CD4-positive, alpha-beta memory T cell (primary cell): ENCODE data around the gene ERC2. TPM values are rescaled to one million over a fixed set of nuclear protein-coding genes. Genes with fewer than 3 reads are reported as not detected.

Source experiments
- CTCF ChIA-PET: fragments of 350-600 bp; sonication (Branson Sonifier 250); formaldehyde crosslinking; loops from one replicate; lab custom pipeline; 2021; ENCODE audit warnings: inconsistent platforms; ENCODE audit not compliant: partially characterized antibody; lab: Charles Lee
- POLR2A ChIA-PET: fragments of 350-600 bp; sonication (Branson Sonifier 250); formaldehyde crosslinking; loops from one replicate; lab custom pipeline; 2021; ENCODE audit not compliant: partially characterized antibody; lab: Charles Lee
- DNase-seq, 5 donors: peaks; one replicate each; pipeline versions ENCODE4 v3.0.0 to v3.0.0-alpha.2; 2020 to 2022; ENCODE audit warnings: mixed read lengths in 1 of 5
- H3K27ac ChIP-seq: one replicate; pipeline ENCODE4 v1.7.0; 2013; ENCODE audit warnings: low read depth, low read length
- H3K27me3 ChIP-seq: 2 replicates; pipeline ENCODE4 v1.7.0; 2013; ENCODE audit warnings: mild to moderate bottlenecking, low read length, moderate library complexity; ENCODE audit not compliant: insufficient read depth
- H3K36me3 ChIP-seq: 2 replicates; pipeline ENCODE4 v1.7.0; 2013; ENCODE audit warnings: mild to moderate bottlenecking, low read length, moderate library complexity; ENCODE audit not compliant: insufficient read depth
- H3K4me1 ChIP-seq: 2 replicates; pipeline ENCODE4 v1.7.0; 2013; ENCODE audit warnings: mild to moderate bottlenecking, low read length, moderate library complexity; ENCODE audit not compliant: insufficient read depth
- H3K4me3 ChIP-seq, 2 donors: one replicate each; pipeline ENCODE4 v1.7.0; 2013; ENCODE audit warnings: low read length in 2 of 2, mild to moderate bottlenecking in 1 of 2
- H3K9me3 ChIP-seq, 2 donors: one replicate each; pipeline ENCODE4 v1.7.0; 2013; ENCODE audit warnings: low read length in 2 of 2, control low read depth in 1 of 2; ENCODE audit not compliant: control insufficient read depth in 1 of 2
- H3K27ac Mint-ChIP-seq, 7 donors: one replicate each; pipeline ENCODE4 v1.8.0; 2020 to 2021; ENCODE audit warnings: mixed read lengths in 7 of 7, mild to moderate bottlenecking in 6 of 7, inconsistent platforms in 3 of 7, moderate library complexity in 3 of 7
- H3K27me3 Mint-ChIP-seq, 2 donors: one replicate each; pipeline ENCODE4 v1.8.0; 2020 to 2021; ENCODE audit warnings: mixed read lengths in 2 of 2
- H3K36me3 Mint-ChIP-seq, 2 donors: one replicate each; pipeline ENCODE4 v1.8.0; 2020 to 2021; ENCODE audit warnings: mixed read lengths in 2 of 2, inconsistent platforms in 1 of 2, mild to moderate bottlenecking in 1 of 2
- H3K4me1 Mint-ChIP-seq, 4 donors: one replicate each; pipeline ENCODE4 v1.8.0; 2020 to 2021; ENCODE audit warnings: mixed read lengths in 4 of 4, mild to moderate bottlenecking in 1 of 4
- H3K4me3 Mint-ChIP-seq, 8 donors: one replicate each; pipeline ENCODE4 v1.8.0; 2020 to 2021; ENCODE audit warnings: mixed read lengths in 8 of 8, mild to moderate bottlenecking in 7 of 8, moderate library complexity in 6 of 8, inconsistent platforms in 3 of 8
- H3K9me3 Mint-ChIP-seq, 8 donors: one replicate each; pipeline ENCODE4 v1.8.0; 2020 to 2021; ENCODE audit warnings: mixed read lengths in 8 of 8, mild to moderate bottlenecking in 5 of 8, inconsistent platforms in 3 of 8, moderate library complexity in 1 of 8
- intact Hi-C: fragments of 100-400 bp; cut with micrococcal nuclease; formaldehyde crosslinking; loops from one replicate; pipeline ENCODE4 v1.15.1; 2023
- polyA plus RNA-seq, 2 donors: library from polyadenylated mRNA; unstranded; fragments of 300-500 nt; fragmentation: Illumina TruSeq; gene quantifications; one replicate each; pipeline ENCODE4 v1.2.3, GENCODE V29; 2021
- total RNA-seq, 2 experiments: library from RNA; stranded (reverse); gene quantifications; one replicate each; pipeline ENCODE4 v1.2.3, GENCODE V29; 2021

The ERC2 gene
- total and polyA plus RNA-seq, 4 experiments from 2014 or later, result not detected

DNA sequence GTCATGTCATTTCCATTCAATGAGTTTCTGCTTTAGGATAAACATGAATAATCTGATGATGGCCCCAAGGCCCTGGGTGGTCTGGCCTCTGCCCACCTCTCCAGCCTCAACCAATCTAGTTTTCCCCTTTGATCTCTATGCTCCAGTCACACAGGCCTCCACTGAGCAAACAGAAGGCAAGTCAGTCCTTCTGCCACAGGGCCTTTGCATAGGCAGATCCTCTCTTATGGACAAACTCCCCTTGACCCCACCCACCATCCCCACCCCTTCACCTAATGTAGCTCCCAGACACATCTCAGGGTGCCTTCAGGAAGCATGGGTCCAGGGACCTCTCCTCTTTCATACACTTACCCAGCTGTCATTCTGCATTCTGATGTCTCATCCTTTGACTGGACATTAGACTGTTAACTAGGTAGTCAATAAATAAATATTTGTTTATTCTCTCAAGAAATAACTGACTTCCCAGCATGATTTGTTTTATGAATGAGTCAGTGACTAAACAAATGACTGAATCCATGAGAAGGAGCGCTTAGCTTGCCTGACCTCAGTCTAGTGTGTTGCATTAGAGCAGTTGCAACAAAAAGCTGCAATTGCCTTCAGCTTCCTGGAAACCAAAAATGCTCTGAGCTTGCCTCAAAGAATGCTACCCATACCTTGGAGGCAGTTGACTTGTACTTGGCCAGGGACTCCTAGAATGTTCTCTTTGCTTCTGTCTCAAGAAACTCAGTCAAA is 594.6 kb downstream of the ERC2 start:
- ChIA-PET POLR2A (no interaction called here), CTCF (no interaction called here)
- Histone ChIP-seq H3K36me3 (no peaks in the 10 kb centered on the region), H3K9me3 (no peaks in the 10 kb centered on the region), H3K27ac (no peak overlapping the region), H3K27me3 (no peaks in the 10 kb centered on the region), H3K4me3 (no peak overlapping the region), H3K4me1 (no peaks in the 10 kb centered on the region)
- Mint-ChIP-seq H3K4me3 (no peak overlapping the region), H3K36me3 (no peaks in the 10 kb centered on the region), H3K4me1 (no peaks in the 10 kb centered on the region), H3K27me3 (no peaks in the 10 kb centered on the region), H3K9me3 (peaks cover 0 to 8% (median 1%) of the 10 kb centered on the region in 8 donors), H3K27ac (no peak overlapping the region)
- intact Hi-C loops, result no loop called here
- DNase-seq, result no peak

DNA sequence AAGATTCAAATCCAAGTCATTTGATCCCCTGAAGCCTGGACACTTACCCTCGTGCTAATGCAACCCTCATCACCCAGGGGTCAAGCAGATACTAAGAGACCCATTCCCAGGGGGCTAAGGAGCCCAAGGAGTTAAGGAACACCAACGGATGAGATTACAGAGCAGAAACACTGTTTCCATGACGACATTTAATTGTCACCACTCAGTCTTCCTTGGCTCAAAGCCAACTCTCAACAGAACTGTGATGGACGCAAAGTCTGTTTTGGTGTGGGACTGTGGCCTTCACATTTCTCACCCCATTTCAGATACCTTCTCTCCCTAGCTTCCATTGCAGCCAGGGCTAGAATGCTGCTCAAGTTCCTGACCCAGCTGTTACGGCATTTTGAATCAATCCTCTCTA is 597.7 kb downstream of the ERC2 start:
- Histone ChIP-seq H3K4me3 (no peak overlapping the region), H3K27ac (no peak overlapping the region), H3K9me3 (no peaks in the 10 kb centered on the region), H3K27me3 (no peaks in the 10 kb centered on the region), H3K36me3 (no peaks in the 10 kb centered on the region), H3K4me1 (no peaks in the 10 kb centered on the region)
- Mint-ChIP-seq H3K27me3 (no peaks in the 10 kb centered on the region), H3K4me1 (no peaks in the 10 kb centered on the region), H3K27ac (no peak overlapping the region), H3K4me3 (no peak overlapping the region), H3K9me3 (peaks cover 0 to 5% (median 0%) of the 10 kb centered on the region in 8 donors), H3K36me3 (no peaks in the 10 kb centered on the region)
- intact Hi-C loops, result no loop called here
- DNase-seq, result no peak
- ChIA-PET POLR2A (no interaction called here), CTCF (no interaction called here)

DNA sequence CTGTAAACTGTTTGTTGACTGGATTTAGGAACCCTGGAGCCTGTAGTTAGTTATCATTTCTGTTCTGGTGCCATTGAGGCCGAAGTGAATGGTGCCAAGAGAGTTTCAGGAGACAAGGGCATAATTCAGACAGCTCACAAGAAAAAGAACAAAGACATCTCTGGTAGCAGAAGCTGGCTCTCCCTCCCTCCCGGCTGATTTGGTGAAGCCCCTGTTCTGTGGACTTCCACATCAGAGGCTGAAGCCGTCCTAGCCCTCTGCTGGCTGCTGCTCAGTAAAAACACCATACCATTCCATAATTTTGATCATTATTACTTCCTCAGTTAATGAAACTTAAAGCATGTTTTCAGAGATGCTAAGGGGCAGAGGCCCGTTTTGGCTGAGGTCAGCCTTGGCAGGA is 599.9 kb downstream of the ERC2 start:
- CTCF ChIA-PET, result no interaction called here
- Mint-ChIP-seq H3K4me3 (no peak overlapping the region), H3K27me3 (no peaks in the 10 kb centered on the region), H3K4me1 (no peaks in the 10 kb centered on the region), H3K27ac (no peak overlapping the region), H3K36me3 (no peaks in the 10 kb centered on the region), H3K9me3 (peaks cover 0 to 6% (median 0%) of the 10 kb centered on the region in 8 donors)
- no peak overlapping the region for H3K27ac ChIP-seq
- no peaks in the 10 kb centered on the region for H3K9me3 ChIP-seq
- H3K4me1 ChIP-seq, result no peaks in the 10 kb centered on the region
- no peaks in the 10 kb centered on the region for H3K27me3 ChIP-seq
- H3K4me3 ChIP-seq, result no peak overlapping the region
- POLR2A ChIA-PET, result no interaction called here
- no peaks in the 10 kb centered on the region for H3K36me3 ChIP-seq
- intact Hi-C loops, result no loop called here
- DNase-seq, result no peak

DNA sequence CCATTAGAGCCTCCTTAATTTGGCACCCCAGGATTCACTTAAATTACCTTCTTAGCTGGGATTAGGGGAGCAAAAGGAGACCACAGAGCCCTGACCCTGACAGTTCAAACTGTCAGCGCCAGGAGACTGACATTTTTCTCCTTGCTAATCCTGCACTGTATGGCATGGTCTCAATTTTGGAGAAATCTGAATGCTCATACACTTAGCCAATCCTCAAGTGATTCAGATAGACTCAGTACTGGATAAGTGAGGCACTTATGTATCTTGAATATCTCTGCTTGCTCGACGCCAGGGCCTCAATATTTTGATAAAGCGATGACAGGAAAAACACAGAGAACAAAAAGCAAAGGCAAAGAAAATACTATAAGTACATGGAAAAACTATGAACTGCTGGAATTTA is 605.2 kb downstream of the ERC2 start:
- Histone ChIP-seq H3K36me3 (no peaks in the 10 kb centered on the region), H3K27me3 (no peaks in the 10 kb centered on the region), H3K4me3 (no peak overlapping the region), H3K4me1 (no peaks in the 10 kb centered on the region), H3K9me3 (no peaks in the 10 kb centered on the region), H3K27ac (no peak overlapping the region)
- POLR2A ChIA-PET, result no interaction called here
- H3K4me1 Mint-ChIP-seq, result no peaks in the 10 kb centered on the region
- DNase-seq, result no peak
- H3K4me3 Mint-ChIP-seq, result no peak overlapping the region
- H3K27ac Mint-ChIP-seq, result no peak overlapping the region
- H3K9me3 Mint-ChIP-seq, result peaks cover 0 to 3% (median 0%) of the 10 kb centered on the region in 8 donors
- H3K27me3 Mint-ChIP-seq, result no peaks in the 10 kb centered on the region
- CTCF ChIA-PET, result no interaction called here
- intact Hi-C loops, result no loop called here
- no peaks in the 10 kb centered on the region for H3K36me3 Mint-ChIP-seq

DNA sequence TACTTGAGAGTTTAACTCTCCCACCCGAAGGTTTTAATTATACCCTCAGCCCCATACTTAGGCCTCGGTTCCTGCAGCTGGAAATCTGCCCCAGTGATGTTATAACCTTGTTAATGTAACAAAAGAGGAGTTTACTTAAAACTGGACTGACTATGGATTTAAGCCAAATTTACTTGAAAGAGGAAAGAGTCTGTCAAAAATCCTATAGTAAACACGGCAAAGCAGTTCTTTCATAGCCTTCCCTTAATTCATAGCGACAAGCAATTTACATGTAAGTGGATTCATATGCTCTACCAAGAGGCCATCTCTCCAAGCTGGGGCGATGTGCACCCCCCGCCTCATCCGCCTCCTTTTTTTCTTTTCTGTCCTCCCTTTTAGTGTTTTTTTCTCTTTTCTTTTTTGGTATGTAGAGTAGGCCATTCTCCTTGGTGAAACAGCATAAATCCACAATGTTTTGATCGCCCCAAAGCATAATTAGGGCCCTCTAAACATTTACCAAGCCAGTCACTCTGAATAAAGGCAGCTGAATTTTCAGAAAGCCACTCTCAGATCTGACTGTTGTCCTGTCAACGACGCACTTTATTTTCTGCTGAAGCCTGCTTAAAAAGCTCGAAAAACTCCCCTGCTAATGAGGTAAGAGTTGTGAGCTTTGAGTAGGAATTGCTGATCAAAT is 608.1 kb downstream of the ERC2 start:
- no peak overlapping the region for H3K4me3 ChIP-seq
- H3K4me1 ChIP-seq, result no peaks in the 10 kb centered on the region
- H3K9me3 ChIP-seq, result no peaks in the 10 kb centered on the region
- H3K27me3 ChIP-seq, result no peaks in the 10 kb centered on the region
- H3K27ac ChIP-seq, result no peak overlapping the region
- Mint-ChIP-seq H3K4me1 (no peaks in the 10 kb centered on the region), H3K27ac (no peak overlapping the region), H3K9me3 (peaks cover 0 to 3% (median 0%) of the 10 kb centered on the region in 8 donors), H3K4me3 (no peak overlapping the region), H3K36me3 (no peaks in the 10 kb centered on the region), H3K27me3 (no peaks in the 10 kb centered on the region)
- intact Hi-C loops, result no loop called here
- CTCF ChIA-PET, result no interaction called here
- no peaks in the 10 kb centered on the region for H3K36me3 ChIP-seq
- POLR2A ChIA-PET, result no interaction called here
- DNase-seq, result no peak

DNA sequence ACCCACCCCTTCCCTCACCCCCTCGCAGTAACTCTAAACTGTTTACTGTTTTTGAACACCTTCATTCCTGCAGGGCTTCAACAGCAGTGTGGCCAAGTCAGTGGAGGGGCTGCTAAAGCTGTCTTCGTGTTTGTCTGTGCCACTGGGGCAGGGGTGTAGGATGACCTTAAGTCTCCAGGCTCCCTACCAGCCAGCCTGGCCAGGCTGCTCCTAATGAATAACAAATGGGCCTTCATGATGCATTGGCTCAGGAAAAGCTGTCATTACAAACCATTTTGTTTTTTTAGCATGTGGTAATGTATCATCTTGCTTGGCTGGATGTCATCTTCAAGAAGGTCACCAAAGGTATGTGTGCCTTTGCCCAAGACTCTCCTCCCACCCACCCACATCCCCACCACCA is 609.0 kb downstream of the ERC2 start:
- Mint-ChIP-seq H3K9me3 (peaks cover 0 to 2% (median 0%) of the 10 kb centered on the region in 8 donors), H3K27me3 (no peaks in the 10 kb centered on the region), H3K4me1 (no peaks in the 10 kb centered on the region), H3K36me3 (no peaks in the 10 kb centered on the region), H3K4me3 (no peak overlapping the region), H3K27ac (no peak overlapping the region)
- Histone ChIP-seq H3K27me3 (no peaks in the 10 kb centered on the region), H3K27ac (no peak overlapping the region), H3K9me3 (no peaks in the 10 kb centered on the region), H3K4me1 (no peaks in the 10 kb centered on the region), H3K36me3 (no peaks in the 10 kb centered on the region), H3K4me3 (no peak overlapping the region)
- POLR2A ChIA-PET, result no interaction called here
- CTCF ChIA-PET, result no interaction called here
- no peak for DNase-seq
- intact Hi-C loops, result no loop called here

DNA sequence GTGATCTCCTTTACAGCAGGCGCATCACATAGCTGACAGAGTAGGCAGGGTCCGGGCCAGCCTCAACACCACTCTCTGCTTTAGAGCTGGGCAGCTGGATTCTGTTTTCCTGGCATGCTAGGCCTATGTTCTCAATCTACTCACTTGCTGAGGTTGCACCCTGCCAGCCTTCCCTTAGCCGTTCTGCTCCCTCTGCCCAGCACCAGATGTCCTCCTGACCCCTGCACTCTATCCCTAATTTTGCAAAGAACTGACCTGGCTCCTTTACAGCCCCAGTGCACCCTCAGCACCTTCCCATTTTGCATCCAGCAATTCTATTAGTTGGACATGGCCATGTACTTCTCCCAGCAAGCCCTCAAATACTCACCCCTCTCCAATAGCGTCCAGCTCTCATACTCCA is 609.5 kb downstream of the ERC2 start:
- no peaks in the 10 kb centered on the region for H3K9me3 ChIP-seq
- H3K27me3 ChIP-seq, result no peaks in the 10 kb centered on the region
- intact Hi-C loops, result no loop called here
- POLR2A ChIA-PET, result no interaction called here
- no peak for DNase-seq
- CTCF ChIA-PET, result no interaction called here
- H3K36me3 ChIP-seq, result no peaks in the 10 kb centered on the region
- H3K4me3 ChIP-seq, result no peak overlapping the region
- no peak overlapping the region for H3K4me3 Mint-ChIP-seq
- no peak overlapping the region for H3K27ac ChIP-seq
- H3K36me3 Mint-ChIP-seq, result no peaks in the 10 kb centered on the region
- H3K27ac Mint-ChIP-seq, result no peak overlapping the region
- no peaks in the 10 kb centered on the region for H3K27me3 Mint-ChIP-seq
- H3K4me1 Mint-ChIP-seq, result no peaks in the 10 kb centered on the region
- H3K4me1 ChIP-seq, result no peaks in the 10 kb centered on the region
- H3K9me3 Mint-ChIP-seq, result peaks cover 0 to 2% (median 0%) of the 10 kb centered on the region in 8 donors
